ENCODE results near the gene SLCO3A1.

DNA sequence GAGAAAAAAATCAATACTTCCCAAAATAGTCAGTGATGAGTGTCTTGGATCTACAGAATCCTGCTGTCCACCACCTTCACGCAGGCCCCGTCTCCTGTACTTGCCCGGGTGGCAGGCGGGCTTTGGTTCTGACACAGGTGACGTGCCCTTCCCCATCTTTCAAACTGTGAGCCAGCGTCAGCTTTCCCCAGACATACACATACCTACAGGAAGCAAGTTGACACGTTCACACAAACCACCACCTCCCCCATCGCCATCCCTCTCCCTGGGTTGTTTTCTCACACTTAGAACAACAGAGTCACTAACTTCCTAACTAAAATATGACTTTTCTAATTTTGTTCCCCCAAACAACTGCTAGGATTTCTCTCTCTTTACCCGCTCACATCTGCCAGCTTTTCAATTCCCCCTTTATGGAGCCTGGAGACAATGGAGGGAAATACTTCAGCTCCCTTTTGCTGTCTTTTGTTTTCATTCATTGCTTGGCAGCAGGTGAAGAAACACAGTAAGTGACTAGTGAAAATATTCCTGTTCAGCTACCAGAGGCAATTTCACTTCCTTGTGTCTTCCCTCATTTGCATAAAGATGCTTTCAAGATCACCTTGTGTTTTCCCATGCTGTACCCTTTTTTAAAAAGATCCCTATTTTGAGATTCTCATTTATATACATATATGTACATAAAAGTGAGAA, 248.3 kb downstream of the SLCO3A1 start:
- TF ChIP-seq, protein P1, sequence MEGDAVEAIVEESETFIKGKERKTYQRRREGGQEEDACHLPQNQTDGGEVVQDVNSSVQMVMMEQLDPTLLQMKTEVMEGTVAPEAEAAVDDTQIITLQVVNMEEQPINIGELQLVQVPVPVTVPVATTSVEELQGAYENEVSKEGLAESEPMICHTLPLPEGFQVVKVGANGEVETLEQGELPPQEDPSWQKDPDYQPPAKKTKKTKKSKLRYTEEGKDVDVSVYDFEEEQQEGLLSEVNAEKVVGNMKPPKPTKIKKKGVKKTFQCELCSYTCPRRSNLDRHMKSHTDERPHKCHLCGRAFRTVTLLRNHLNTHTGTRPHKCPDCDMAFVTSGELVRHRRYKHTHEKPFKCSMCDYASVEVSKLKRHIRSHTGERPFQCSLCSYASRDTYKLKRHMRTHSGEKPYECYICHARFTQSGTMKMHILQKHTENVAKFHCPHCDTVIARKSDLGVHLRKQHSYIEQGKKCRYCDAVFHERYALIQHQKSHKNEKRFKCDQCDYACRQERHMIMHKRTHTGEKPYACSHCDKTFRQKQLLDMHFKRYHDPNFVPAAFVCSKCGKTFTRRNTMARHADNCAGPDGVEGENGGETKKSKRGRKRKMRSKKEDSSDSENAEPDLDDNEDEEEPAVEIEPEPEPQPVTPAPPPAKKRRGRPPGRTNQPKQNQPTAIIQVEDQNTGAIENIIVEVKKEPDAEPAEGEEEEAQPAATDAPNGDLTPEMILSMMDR (IDR thresholded peaks at IDR 0.05 in 8 of 11, conservative IDR thresholded peaks at IDR 0.05 in 3 of 11): no peak
- no peak for TF ChIP-seq POLR2A (IDR thresholded peaks at IDR 0.05)
